ENCODE measurements around the gene ADAMTS16.

Gene ADAMTS16

GRCh38 chr5:5182508-5183188, 42.5 kb downstream of the ADAMTS16 start:
- no peak for TF ChIP-seq CTCF (IDR thresholded peaks at IDR 0.05; ENCODE audit: low read depth, low read length)
- H3K4me3 ChIP-seq (replicated peaks in 1 of 2; ENCODE audit: low read depth in 2 of 2, low read length in 2 of 2) = no peak overlapping the region
- no peak for DNase-seq (ENCODE audit: low read depth in 2 of 2)

GRCh38 chr5:5183189-5183699, 43.1 kb downstream of the ADAMTS16 start:
- no peak for DNase-seq (ENCODE audit: low read depth in 2 of 2)
- TF ChIP-seq CTCF (IDR thresholded peaks at IDR 0.05; ENCODE audit: low read depth, low read length) = no peak
- no peak overlapping the region for H3K4me3 ChIP-seq (replicated peaks in 1 of 2; ENCODE audit: low read depth in 2 of 2, low read length in 2 of 2)

GRCh38 chr5:5183933-5184332, 43.8 kb downstream of the ADAMTS16 start:
- no peak for DNase-seq (ENCODE audit: low read depth in 2 of 2)
- TF ChIP-seq CTCF (IDR thresholded peaks at IDR 0.05; ENCODE audit: low read depth, low read length) = no peak
- H3K4me3 ChIP-seq (replicated peaks in 1 of 2; ENCODE audit: low read depth in 2 of 2, low read length in 2 of 2) = no peak overlapping the region

GRCh38 chr5:5188376-5189050, 48.4 kb downstream of the ADAMTS16 start:
- DNase-seq (ENCODE audit: low read depth in 2 of 2) = no peak
- TF ChIP-seq CTCF (IDR thresholded peaks at IDR 0.05; ENCODE audit: low read depth, low read length) = no peak

GRCh38 chr5:5189051-5189430, 48.9 kb downstream of the ADAMTS16 start:
- no peak for DNase-seq (ENCODE audit: low read depth in 2 of 2)
- TF ChIP-seq CTCF (IDR thresholded peaks at IDR 0.05; ENCODE audit: low read depth, low read length) = no peak
- H3K4me3 ChIP-seq (replicated peaks in 1 of 2; ENCODE audit: low read depth in 2 of 2, low read length in 2 of 2) = no peak overlapping the region

More at GRCh38 chr5:5188376-5189050, 48.4 kb downstream of the ADAMTS16 start:
- no peak overlapping the region for H3K4me3 ChIP-seq (replicated peaks in 1 of 2; ENCODE audit: low read depth in 2 of 2, low read length in 2 of 2)

- no peak for DNase-seq (ENCODE audit: low read depth in 2 of 2)
- no peak for TF ChIP-seq CTCF (IDR thresholded peaks at IDR 0.05; ENCODE audit: low read depth, low read length)
- no peak overlapping the region for H3K4me3 ChIP-seq (replicated peaks in 1 of 2; ENCODE audit: low read depth in 2 of 2, low read length in 2 of 2)
Observed at GRCh38 chr5:5191906-5192305, 51.8 kb downstream of the ADAMTS16 start.
